Epithelial cell of esophagus (primary cell): ENCODE measurements around the gene VTCN1.

Experiments used
- DNase-seq: peaks from one replicate; pipeline ENCODE4 v3.0.0; 2010; ENCODE audit warnings: low read depth
- H3K4me3 ChIP-seq: 2 replicates; pipeline ENCODE4 v1.5.1; 2011; ENCODE audit warnings: mild to moderate bottlenecking, low read length, control low read depth
- TF ChIP-seq, protein P1 (sequence below): IDR thresholded peaks from 2 replicates; pipeline ENCODE4 v1.5.1; 2011; ENCODE audit warnings: low read depth, mild to moderate bottlenecking, low read length, control low read depth, inconsistent platforms; ENCODE audit not compliant: insufficient read depth; ENCODE audit errors: missing control alignments

The VTCN1 gene

DNA sequence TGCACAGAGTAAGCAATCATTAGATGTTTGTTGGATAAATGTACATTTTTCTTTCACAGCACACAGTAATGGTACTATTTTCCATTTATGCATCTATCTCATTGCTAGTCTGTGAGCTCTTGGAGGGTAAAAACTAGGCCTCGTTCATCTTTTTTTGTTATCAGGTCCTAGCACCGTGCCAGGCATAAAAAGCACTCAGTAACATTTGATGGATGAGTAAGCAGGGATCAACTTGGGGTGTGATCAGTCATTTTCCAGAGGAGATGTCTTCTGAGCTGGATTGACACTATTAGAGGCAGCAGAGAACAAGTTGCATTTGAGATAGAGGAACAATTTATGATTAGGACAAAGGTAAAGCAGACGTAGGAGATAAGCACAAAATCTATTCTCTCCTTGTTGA is 4.3 kb upstream of the VTCN1 start:
- TF ChIP-seq, protein P1, sequence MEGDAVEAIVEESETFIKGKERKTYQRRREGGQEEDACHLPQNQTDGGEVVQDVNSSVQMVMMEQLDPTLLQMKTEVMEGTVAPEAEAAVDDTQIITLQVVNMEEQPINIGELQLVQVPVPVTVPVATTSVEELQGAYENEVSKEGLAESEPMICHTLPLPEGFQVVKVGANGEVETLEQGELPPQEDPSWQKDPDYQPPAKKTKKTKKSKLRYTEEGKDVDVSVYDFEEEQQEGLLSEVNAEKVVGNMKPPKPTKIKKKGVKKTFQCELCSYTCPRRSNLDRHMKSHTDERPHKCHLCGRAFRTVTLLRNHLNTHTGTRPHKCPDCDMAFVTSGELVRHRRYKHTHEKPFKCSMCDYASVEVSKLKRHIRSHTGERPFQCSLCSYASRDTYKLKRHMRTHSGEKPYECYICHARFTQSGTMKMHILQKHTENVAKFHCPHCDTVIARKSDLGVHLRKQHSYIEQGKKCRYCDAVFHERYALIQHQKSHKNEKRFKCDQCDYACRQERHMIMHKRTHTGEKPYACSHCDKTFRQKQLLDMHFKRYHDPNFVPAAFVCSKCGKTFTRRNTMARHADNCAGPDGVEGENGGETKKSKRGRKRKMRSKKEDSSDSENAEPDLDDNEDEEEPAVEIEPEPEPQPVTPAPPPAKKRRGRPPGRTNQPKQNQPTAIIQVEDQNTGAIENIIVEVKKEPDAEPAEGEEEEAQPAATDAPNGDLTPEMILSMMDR, result no peak
- DNase-seq, result no peak
- no peak overlapping the region for H3K4me3 ChIP-seq

DNA sequence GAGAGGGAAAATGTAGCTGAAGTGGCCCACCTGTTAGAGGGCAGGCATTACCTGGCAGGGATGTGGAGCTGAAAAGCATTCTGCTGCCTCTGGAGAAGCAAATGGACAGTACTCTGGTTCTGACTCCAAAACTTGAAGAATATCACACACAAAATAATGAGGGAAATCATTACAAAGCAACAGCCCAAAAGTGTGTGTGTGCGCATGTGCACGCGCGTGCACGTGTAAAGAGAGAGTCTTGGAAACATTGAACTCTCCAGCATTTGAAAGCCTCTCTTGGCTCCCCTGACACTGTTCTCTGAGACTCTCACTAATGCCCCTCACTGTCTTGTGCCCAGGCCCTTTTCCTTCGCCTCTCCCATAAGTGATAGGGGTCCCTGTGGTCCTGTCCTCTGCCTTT is 2.3 kb upstream of the VTCN1 start:
- no peak overlapping the region for H3K4me3 ChIP-seq
- no peak for DNase-seq
- TF ChIP-seq, protein P1, result no peak

DNA sequence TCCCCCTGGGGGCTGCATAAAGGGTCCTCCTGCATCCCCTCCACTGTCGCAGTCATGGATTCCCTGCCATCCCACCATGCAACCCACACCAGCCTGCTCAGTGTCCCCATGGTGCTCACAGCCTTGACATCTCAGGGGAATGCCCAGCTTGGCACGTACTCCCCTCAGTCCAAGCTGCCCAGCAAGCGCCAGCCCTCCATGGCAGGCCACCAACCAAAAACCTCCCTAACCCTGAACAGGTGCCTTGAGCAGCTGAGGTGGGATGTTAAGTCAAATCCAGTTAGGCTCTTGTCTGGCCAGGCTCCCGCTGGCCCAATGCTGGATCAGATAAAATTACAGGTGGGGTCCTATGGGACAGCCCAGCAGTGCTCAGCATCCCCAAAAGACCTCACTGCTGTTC is 341 bp downstream of the VTCN1 start:
- TF ChIP-seq, protein P1, result no peak
- no peak overlapping the region for H3K4me3 ChIP-seq
- no peak for DNase-seq

DNA sequence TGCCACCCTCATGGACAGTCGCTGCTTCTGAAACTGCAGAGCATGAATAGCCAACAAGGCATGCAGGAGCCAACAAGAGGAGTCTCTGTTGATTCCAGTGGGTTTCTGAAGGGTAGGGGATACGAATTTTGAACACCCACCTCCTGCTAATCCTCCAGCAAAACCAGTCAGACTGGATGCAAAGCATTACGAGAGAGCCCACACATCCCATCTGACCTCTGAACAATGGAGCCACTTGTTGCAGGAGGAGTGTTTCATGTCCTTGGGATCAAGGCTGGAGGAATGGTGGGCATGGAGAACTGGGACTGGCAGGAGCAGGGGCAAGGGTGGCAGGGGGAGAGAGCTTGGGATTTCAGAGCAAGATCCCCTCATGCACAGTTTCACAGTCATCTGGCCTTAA is 1.6 kb downstream of the VTCN1 start:
- H3K4me3 ChIP-seq, result no peak overlapping the region
- peak; percentile 39 for DNase-seq
- TF ChIP-seq, protein P1, result no peak

DNA sequence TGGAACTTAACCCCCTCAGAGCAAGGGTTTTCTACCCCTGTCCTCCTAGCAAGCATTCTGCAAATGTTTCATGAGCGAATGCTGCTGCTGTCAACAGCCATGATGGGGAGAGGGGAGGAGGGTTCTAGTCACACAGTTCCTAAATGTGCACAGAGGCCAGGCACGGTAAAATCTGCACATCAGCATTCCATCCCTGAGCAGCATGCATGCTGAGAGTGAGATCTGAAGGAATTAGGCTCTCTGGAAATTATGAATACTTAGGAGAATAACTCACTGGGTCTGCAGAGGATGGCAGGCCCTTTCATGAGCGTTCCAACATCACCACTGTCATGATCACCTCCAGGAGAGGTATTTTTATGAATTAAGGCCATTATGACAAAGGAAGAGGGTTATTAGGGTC is 2.1 kb downstream of the VTCN1 start:
- TF ChIP-seq, protein P1, result no peak
- no peak overlapping the region for H3K4me3 ChIP-seq
- no peak for DNase-seq

DNA sequence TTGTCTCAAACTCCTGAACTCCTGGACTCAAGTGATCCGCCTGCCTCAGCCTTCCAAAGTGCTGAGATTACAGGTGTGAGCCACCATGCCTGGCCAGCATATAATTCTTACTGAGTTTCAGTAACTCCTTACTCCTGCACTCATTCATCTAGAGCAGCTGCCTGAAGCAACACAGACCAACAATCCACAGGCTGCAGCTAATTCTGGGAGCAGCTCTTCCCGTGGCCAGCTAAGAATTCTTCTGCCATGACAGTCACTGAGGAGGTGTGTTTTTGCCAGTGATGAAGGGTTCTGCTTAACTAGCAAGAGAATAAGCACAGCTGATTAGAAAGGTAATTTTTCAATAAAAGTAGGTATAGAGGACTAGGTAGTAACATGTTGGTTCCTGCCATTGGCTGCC is 5.4 kb downstream of the VTCN1 start:
- peak; percentile 44 for DNase-seq
- TF ChIP-seq, protein P1, result no peak
- H3K4me3 ChIP-seq, result no peak overlapping the region

DNA sequence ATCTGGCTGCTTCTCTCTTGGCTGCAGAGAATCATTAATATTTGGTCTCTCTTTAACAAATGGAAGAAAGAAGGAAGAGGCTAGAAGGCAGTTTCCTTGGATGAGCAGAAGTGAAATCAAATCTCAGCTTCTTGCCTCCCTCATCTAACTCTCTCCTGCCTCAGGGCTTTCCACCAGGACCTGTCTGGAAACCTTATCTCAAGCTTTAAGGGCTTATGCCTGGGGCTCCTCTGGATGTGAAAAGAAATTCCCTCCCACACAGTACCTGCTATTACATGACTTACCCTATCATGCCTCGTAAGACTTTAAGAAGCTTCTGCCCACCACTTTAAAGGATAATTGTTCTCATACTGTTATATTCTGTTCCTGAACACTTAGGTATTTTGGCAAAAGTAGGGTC is 8.9 kb downstream of the VTCN1 start:
- TF ChIP-seq, protein P1, result no peak
- no peak for DNase-seq
- no peak overlapping the region for H3K4me3 ChIP-seq
